PC-3 (cell line): ENCODE results near the gene HSPB9. TPM values are rescaled to one million over a fixed set of nuclear protein-coding genes. Genes with fewer than 3 reads are reported as not detected.

Source experiments
- ATAC-seq: fragments of 200-7000 bp; cut with Tn5 transposase; 2 replicates; pipeline ENCODE4 v1.9.1; 2020; ENCODE audit warnings: mild to moderate bottlenecking, moderate library complexity
- BruUV-seq: library from RNA; stranded (reverse); fragments of 400-500 nt; replicated peaks from 2 replicates; lab custom pipeline; 2021; lab: Mats Ljungman, UMichigan
- CTCF ChIA-PET: fragments of 300-600 bp; sonication (Branson Sonifier 250); formaldehyde crosslinking; loops from one replicate; lab custom pipeline; 2022; ENCODE audit warnings: antibody characterized with exemption; lab: Charles Lee
- POLR2A ChIA-PET: fragments of 300-600 bp; sonication (Branson Sonifier 250); formaldehyde crosslinking; loops from one replicate; lab custom pipeline; 2022; ENCODE audit warnings: antibody characterized with exemption; ENCODE audit not compliant: unreplicated experiment; lab: Charles Lee
- DNase-seq: peaks from one replicate; pipeline ENCODE4 v3.0.0-alpha.2; 2015
- H2AFZ ChIP-seq: fragments of 300-600 bp; sonication (generic); 2 replicates; pipeline ENCODE4 v1.6.0; 2016; ENCODE audit warnings: antibody characterized with exemption, low read length
- H3F3A ChIP-seq: fragments of 300-600 bp; sonication (generic); one replicate; pipeline ENCODE4 v1.6.0; 2017; ENCODE audit warnings: antibody characterized with exemption, low read length, control low read depth, mild to moderate bottlenecking; ENCODE audit not compliant: unreplicated experiment
- H3K27ac ChIP-seq: fragments of 300-600 bp; sonication (generic); 2 replicates; pipeline ENCODE4 v1.5.1; 2016; ENCODE audit warnings: mild to moderate bottlenecking, low read length
- H3K27me3 ChIP-seq: fragments of 300-600 bp; sonication (generic); 2 replicates; pipeline ENCODE4 v1.6.1; 2016; ENCODE audit warnings: low read length, mixed read lengths
- H3K36me3 ChIP-seq: fragments of 300-600 bp; sonication (generic); 2 replicates; pipeline ENCODE4 v1.6.1; 2016; ENCODE audit warnings: low read depth, mixed run types, low read length, mixed read lengths
- H3K4me1 ChIP-seq: fragments of 300-600 bp; sonication (generic); 2 replicates; pipeline ENCODE4 v1.5.1; 2016; ENCODE audit warnings: low read length; ENCODE audit not compliant: insufficient read depth
- H3K4me2 ChIP-seq: fragments of 300-600 bp; sonication (generic); 2 replicates; pipeline ENCODE4 v1.6.0; 2016; ENCODE audit warnings: low read length
- H3K4me3 ChIP-seq: fragments of 300-600 bp; sonication (generic); 2 replicates; pipeline ENCODE4 v1.5.1; 2016; ENCODE audit warnings: mild to moderate bottlenecking, low read length, mixed read lengths
- H3K79me2 ChIP-seq: fragments of 300-600 bp; sonication (generic); 2 replicates; pipeline ENCODE4 v1.6.1; 2017; ENCODE audit warnings: low read length, mixed read lengths
- H3K9ac ChIP-seq: fragments of 300-600 bp; sonication (generic); 2 replicates; pipeline ENCODE4 v1.6.0; 2016; ENCODE audit warnings: mild to moderate bottlenecking, low read length
- H3K9me2 ChIP-seq: fragments of 300-600 bp; sonication (generic); replicated peaks from 2 replicates; pipeline ENCODE4 v1.6.1; 2016; ENCODE audit warnings: mixed run types, low read length, mixed read lengths
- H3K9me3 ChIP-seq: fragments of 300-600 bp; sonication (generic); 2 replicates; pipeline ENCODE4 v1.6.1; 2016; ENCODE audit warnings: low read length, mixed read lengths
- H4K20me1 ChIP-seq: fragments of 300-600 bp; sonication (generic); 2 replicates; pipeline ENCODE4 v1.6.1; 2016; ENCODE audit warnings: low read length, mixed read lengths
- EZH2 ChIP-seq: fragments of 300-600 bp; sonication (generic); IDR thresholded peaks from one replicate; pipeline ENCODE4 v1.6.1; 2017; ENCODE audit warnings: antibody characterized with exemption, mild to moderate bottlenecking, low read length; ENCODE audit not compliant: unreplicated experiment
- EZH2phosphoT487 ChIP-seq: fragments of 300-600 bp; sonication (generic); IDR thresholded peaks from 2 replicates; pipeline ENCODE4 v1.6.1; 2018; ENCODE audit warnings: mild to moderate bottlenecking, antibody characterized with exemption, low read length, borderline replicate concordance
- intact Hi-C: fragments of 100-400 bp; cut with micrococcal nuclease; formaldehyde crosslinking; loops from 2 replicates; pipeline ENCODE4 v1.9.0; 2023
- total RNA-seq: library from RNA; depleted of rRNA; stranded (reverse); fragments of >200 nt; gene quantifications from 2 replicates; pipeline ENCODE4 v1.2.3, GENCODE V29; 2014
- TF ChIP-seq, protein P1 (sequence below): fragments of 300-600 bp; sonication (generic); conservative IDR thresholded peaks from 2 replicates; pipeline ENCODE4 v1.5.1; 2017; ENCODE audit warnings: antibody characterized with exemption, low read depth, mild to moderate bottlenecking, low read length

HSPB9 gene
- total RNA-seq, 1 experiment from 2014 or later = not detected

DNA sequence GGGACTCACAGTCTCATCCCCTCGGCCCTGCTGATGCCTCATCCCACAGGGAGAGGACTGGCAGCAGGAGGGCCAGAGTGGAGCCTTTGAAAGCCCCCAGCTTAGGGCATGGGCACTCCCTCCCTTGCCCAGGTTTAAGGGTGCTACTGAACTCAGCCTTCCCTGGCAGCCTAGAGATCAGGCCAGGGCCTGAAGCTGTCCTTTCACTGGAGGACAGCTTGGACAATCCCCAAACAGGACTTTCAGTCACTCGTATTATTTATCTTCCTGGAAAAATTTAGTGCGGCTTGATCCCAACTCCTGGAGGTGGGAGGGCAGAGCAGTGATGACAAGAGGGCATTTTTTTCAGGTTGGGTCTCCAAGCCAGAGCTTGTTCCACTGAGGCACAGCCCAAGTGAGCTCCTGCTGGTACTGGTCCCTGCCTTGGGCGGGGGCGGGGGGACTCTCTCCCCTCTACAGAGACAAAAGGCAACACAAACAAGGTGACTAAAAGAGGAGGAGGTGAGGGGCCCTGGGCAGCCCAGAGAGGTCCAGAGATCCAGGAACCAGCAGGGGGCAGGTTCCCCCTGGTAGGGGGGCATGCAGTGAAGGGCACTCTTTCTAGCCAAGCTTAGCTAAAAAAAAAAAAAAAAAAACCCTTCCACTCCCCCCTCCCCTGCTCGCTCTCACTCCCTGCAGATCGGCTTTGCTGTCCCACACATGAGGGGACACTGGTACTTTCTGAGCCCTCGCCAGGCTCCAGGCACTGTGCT is 26.1 kb upstream of the HSPB9 start:
- Histone ChIP-seq H3K27me3 (no peaks in the 10 kb centered on the region), H3K4me3 (no peak overlapping the region), H3F3A (no peaks in the 10 kb centered on the region), H2AFZ (no peak overlapping the region), H3K79me2 (no peaks in the 10 kb centered on the region), H3K36me3 (no peaks in the 10 kb centered on the region), H3K4me2 (no peak overlapping the region), H3K9me2 (no peaks in the 10 kb centered on the region), H3K4me1 (no peaks in the 10 kb centered on the region), H4K20me1 (no peaks in the 10 kb centered on the region), H3K9me3 (no peaks in the 10 kb centered on the region), H3K9ac (no peak overlapping the region), H3K27ac (no peak overlapping the region)
- DNase-seq = no peak
- BruUV-seq = no TSS peak
- intact Hi-C loops = no loop called here
- no peak for ATAC-seq
- POLR2A ChIA-PET = no interaction called here
- CTCF ChIA-PET = interaction anchor here (0.6 kb wide), 2 partner anchors 24 to 481 kb away, joined by 3 to 8 read pairs; no protein-coding TSS in a partner anchor
- TF ChIP-seq EZH2phosphoT487 (no peak), EZH2 (no peak)
- TF ChIP-seq, protein P1, sequence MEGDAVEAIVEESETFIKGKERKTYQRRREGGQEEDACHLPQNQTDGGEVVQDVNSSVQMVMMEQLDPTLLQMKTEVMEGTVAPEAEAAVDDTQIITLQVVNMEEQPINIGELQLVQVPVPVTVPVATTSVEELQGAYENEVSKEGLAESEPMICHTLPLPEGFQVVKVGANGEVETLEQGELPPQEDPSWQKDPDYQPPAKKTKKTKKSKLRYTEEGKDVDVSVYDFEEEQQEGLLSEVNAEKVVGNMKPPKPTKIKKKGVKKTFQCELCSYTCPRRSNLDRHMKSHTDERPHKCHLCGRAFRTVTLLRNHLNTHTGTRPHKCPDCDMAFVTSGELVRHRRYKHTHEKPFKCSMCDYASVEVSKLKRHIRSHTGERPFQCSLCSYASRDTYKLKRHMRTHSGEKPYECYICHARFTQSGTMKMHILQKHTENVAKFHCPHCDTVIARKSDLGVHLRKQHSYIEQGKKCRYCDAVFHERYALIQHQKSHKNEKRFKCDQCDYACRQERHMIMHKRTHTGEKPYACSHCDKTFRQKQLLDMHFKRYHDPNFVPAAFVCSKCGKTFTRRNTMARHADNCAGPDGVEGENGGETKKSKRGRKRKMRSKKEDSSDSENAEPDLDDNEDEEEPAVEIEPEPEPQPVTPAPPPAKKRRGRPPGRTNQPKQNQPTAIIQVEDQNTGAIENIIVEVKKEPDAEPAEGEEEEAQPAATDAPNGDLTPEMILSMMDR = no peak

DNA sequence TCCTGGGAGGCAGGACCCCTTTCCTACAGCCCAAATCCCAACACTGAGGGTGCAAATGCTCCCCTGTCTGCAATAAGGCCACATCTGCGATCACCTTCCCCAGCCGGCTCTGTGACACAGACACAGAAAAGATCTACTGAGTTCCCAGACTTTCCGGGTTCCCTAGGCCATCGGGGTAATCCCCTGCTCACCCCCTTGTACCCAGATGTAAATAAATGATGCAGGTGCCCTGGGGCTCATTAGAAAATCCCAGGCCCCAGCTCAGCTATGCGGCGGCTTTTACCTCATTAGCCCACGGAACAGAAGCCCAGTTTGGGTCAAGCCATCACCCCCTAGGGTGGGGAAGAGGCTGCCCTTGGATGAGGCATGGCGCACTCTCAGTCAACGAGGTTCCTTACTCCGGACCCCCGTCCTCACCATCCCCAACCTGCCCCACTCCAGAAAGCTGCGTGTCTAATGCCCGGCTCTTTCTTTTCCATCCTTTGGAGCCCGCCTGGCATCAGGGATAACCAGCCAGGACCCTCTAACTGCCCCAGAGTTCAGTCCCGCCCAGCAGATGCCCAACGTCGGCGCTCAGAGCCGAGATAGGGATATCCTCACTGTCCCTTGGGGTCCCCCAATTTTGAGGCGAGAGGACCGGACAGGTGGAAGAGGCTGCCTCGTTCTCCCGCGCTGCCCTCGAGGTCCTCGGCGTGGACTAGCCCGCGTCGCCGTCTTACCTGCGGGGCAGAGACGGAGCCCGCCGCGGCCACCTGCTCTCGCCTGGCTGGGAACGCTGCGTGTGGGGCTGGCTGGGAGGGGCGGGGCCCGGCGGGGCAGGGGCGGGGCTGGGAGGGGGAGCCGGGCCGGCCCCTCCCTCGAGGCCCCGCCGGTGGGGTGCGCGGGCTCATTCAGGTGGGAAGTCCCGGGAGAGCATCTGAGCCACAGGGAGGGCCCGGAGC is 24.6 kb upstream of the HSPB9 start, which contains the start of gene ZNF385C:
ZNF385C (minus strand) TSS at position 783 of the 941 bp plus-strand sequence. CDS start 35,417 bp downstream, outside the sequence.
- Histone ChIP-seq H3K4me1 (peaks cover 1% of the 10 kb centered on the region; the same call in 1 of the 2 replicates), H3K27ac (no peak within 1 kb of the TSS), H3K36me3 (no peaks in the 10 kb centered on the region), H3K9ac (no peak within 1 kb of the TSS), H3F3A (no peaks in the 10 kb centered on the region), H3K9me3 (no peaks in the 10 kb centered on the region), H3K27me3 (no peaks in the 10 kb centered on the region), H4K20me1 (no peaks in the 10 kb centered on the region), H2AFZ (no peak within 1 kb of the TSS), H3K9me2 (no peaks in the 10 kb centered on the region), H3K4me2 (no peak within 1 kb of the TSS), H3K79me2 (no peaks in the 10 kb centered on the region), H3K4me3 (no peak within 1 kb of the TSS)
- BruUV-seq = no TSS peak
- DNase-seq (no peak), ATAC-seq (no peak)
- POLR2A ChIA-PET = no interaction called here
- CTCF ChIA-PET = no interaction called here
- intact Hi-C loops = no loop called here
- TF ChIP-seq EZH2 (no peak), EZH2phosphoT487 (no peak)
- TF ChIP-seq, protein P1 = no peak
